Ovary (tissue), 9 donors: ENCODE results near the gene CCDC188. TPM values are rescaled to one million over a fixed set of nuclear protein-coding genes. Genes with fewer than 3 reads are reported as not detected.

Experiments
- DNase-seq, 5 donors: peaks; one replicate each; pipeline ENCODE4 v3.0.0-alpha.2; 2019 to 2020
- H3K27ac ChIP-seq, 2 donors: fragments of 200-600 bp; one replicate each; pipeline versions ENCODE4 v1.5.1 to v1.8.0; 2019 to 2022
- H3K27me3 ChIP-seq: fragments of 200-600 bp; one replicate; pipeline ENCODE4 v1.8.0; 2022
- H3K36me3 ChIP-seq: fragments of 200-600 bp; sonication (generic); one replicate; pipeline ENCODE4 v1.5.1; 2019
- H3K4me1 ChIP-seq: one replicate; pipeline ENCODE4 v1.8.1; 2013; ENCODE audit warnings: mild to moderate bottlenecking, moderate library complexity; ENCODE audit not compliant: insufficient read depth
- H3K4me3 ChIP-seq: fragments of 200-600 bp; sonication (generic); one replicate; pipeline ENCODE4 v1.5.1; 2017
- H3K9me3 ChIP-seq, 2 donors: fragments of 200-600 bp in 1 of 2; sonication (generic) in 1 of 2; one replicate each; pipeline versions ENCODE4 v1.5.1 to v1.8.1; 2013 to 2019; ENCODE audit warnings: mild to moderate bottlenecking in 1 of 2, moderate library complexity in 1 of 2
- CTCF ChIP-seq, 3 donors: fragments of 450-650 bp in 2 of 3; fragments of 200-600 bp in 1 of 3; IDR thresholded peaks; one replicate each; pipeline versions ENCODE4 v1.5.1 to v1.8.0; 2016 to 2022; ENCODE audit warnings: antibody characterized with exemption in 3 of 3, mild to moderate bottlenecking in 1 of 3
- EP300 ChIP-seq: sonication (generic); formaldehyde crosslinking; IDR thresholded peaks from one replicate; pipeline ENCODE4 v1.6.1; 2017; ENCODE audit warnings: antibody characterized with exemption
- POLR2A ChIP-seq: fragments of 450-650 bp; IDR thresholded peaks from one replicate; pipeline ENCODE4 v1.6.1; 2017; ENCODE audit warnings: antibody characterized with exemption, mild to moderate bottlenecking, moderate library complexity
- WGBS, 3 donors: extraction: QIAGEN DNeasy Blood & Tissue Kit in 1 of 3; methylation state at CpG; one replicate each; pipeline versions ENCODE4 v1.1.5 to v1.1.7; 2013 to 2017; 5-methylcytosine and 5-hydroxymethylcytosine counted together
- intact Hi-C, 4 donors: fragments of 100-400 bp; cut with DNase I; formaldehyde crosslinking; loops; one replicate each; pipeline versions ENCODE4 v1.11.0 to v1.15.1; 2022 to 2023
- polyA plus RNA-seq, 2 donors: library from polyadenylated mRNA; stranded (reverse); fragments of 200-250 nt in 1 of 2; fragments of 350-450 nt in 1 of 2; fragmentation: Illumina TruSeq in 1 of 2; extraction: RNeasy Lipid Tissue Mini Kit (QIAGEN cat#74804) in 1 of 2; gene quantifications; one replicate each; pipeline ENCODE4 v1.2.3, GENCODE V29; 2013 to 2014
- total RNA-seq, 7 donors: library from RNA; depleted of rRNA in 2 of 7; stranded (reverse); fragments of >200 nt in 2 of 7; fragmentation: NEBNext Ultra II Directional in 3 of 7; extraction: Animal tissue kit (Norgen Biotek cat#: 25700) in 3 of 7; gene quantifications; one replicate each; pipeline versions ENCODE4 v1.1.0 to v1.2.4, GENCODE V29; 2016 to 2023
- donor health status: DM: no; HTN: no; CAD: no; lungs with moderate emphysema.
- donor health status: DM: no; HTN: no; CAD: no.
- donor health status: Bipolar disorder and iron deficiency.
- donor health status: DM: yes; HTN: yes; CAD: no.
- donor health status: DM: no; HTN: no; CAD: no.
- donor health status: DM: yes; HTN: yes; CAD: no.

The CCDC188 gene
- total and polyA plus RNA-seq, 9 donors, result 0.27 to 1.1 (median 0.42) TPM; not detected in 1

GRCh38 chr22:20132686-20133246 lies 18.1 kb downstream of the CCDC188 start:
- Histone ChIP-seq H3K9me3 (no peaks in the 10 kb centered on the region), H3K4me1 (peaks cover 15% of the 10 kb centered on the region), H3K4me3 (peak overlapping the region; percentile 99), H3K27me3 (no peaks in the 10 kb centered on the region), H3K27ac (peak overlapping the region in 1 of 2 donors; percentile 58), H3K36me3 (no peaks in the 10 kb centered on the region)
- WGBS, 3 donors, result 43 to 49% (median 45%) methylated on average over 16 of the region's 16 CpGs
- TF ChIP-seq CTCF (IDR thresholded peaks at IDR 0.05) (no peak), EP300 (no peak), POLR2A (no peak)
- DNase-seq, result no peak
- intact Hi-C loops, result loop anchor here in 1 of 4 donors (10.0 kb wide), 1 partner anchor 62 kb away; no protein-coding TSS in a partner anchor

DNA sequence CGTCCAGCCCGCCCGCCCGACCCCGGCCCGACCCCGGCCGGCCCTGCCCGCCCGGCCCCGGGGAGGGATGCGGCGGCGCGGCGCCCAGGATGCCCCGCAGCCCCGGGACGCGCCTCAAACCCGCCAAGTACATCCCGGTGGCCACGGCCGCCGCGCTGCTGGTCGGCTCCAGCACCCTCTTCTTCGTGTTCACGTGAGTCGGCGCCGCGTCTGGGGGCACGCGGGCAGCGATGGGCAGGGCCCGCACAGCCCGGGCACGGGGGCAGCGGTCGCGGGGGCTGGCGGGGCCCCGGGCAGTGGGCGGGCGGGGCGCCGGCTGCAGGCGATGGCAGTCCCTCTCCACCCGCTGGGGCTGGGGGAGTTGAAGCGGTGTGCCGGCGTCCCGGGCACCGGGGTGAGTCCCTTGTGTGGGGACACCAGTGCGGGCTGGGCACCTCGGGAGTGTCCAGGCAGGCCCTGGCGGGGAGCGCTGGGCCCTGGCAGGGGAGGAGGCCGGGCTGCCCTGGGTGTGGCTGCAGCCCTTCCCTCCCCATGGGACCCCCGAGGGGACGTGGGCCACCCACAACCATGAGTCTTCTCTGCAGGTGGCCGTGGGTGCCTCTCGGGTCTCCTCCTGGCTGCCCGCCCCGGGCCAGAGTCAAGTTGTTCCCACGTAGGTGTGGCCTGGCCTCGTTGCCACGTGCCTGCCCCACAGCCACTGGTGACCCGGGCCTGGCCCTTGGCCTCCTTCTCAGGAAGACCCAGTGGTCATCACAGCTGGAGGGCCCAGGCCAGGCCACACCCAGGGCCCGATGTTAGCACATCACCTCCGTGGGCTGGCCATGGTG lies 18.8 kb downstream of the CCDC188 start:
- peak overlapping the region; percentile 11 to 58 for H3K27ac ChIP-seq
- H3K36me3 ChIP-seq, result no peaks in the 10 kb centered on the region
- peaks cover 11% of the 10 kb centered on the region for H3K4me1 ChIP-seq
- 0% methylated on average over 9 to 72 of the region's 72 CpGs for WGBS, 3 donors
- H3K4me3 ChIP-seq, result peak overlapping the region; percentile 99
- TF ChIP-seq POLR2A (no peak), CTCF (IDR thresholded peaks at IDR 0.05) (no peak)
- H3K9me3 ChIP-seq, result no peaks in the 10 kb centered on the region
- intact Hi-C loops, result loop anchor here in 1 of 4 donors (10.0 kb wide), 1 partner anchor 63 kb away; no protein-coding TSS in a partner anchor
- H3K27me3 ChIP-seq, result no peaks in the 10 kb centered on the region
- peak in 4 of 5 donors; percentile 50 to 71 (median 62) for DNase-seq

DNA sequence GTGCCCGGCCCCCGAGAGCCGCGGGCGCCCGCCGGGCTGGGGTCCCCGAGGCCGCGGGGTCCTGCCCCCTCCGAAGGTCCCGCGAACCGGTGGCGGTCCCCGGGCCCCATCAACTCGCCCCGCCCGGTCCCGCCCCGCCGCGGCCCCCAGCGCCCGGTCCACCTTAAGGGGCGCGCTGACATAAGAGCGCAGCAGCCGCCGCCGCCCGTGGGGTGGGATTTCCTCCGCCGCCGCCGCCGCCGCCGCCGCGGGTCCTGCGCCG lies 19.3 kb downstream of the CCDC188 start, which contains the start of gene ZDHHC8:
ZDHHC8 (plus strand) TSS at position 208 of the 262 bp plus-strand sequence. CDS start 144 bp downstream, outside the sequence.
- intact Hi-C loops, result loop anchor here in 1 of 4 donors (10.0 kb wide), 1 partner anchor 63 kb away; no protein-coding TSS in a partner anchor
- H3K36me3 ChIP-seq, result no peaks in the 10 kb centered on the region
- peak within 1 kb of the TSS; percentile 99 for H3K4me3 ChIP-seq
- H3K4me1 ChIP-seq, result peaks cover 7% of the 10 kb centered on the region
- peak within 1 kb of the TSS; percentile 85 to 94 for H3K27ac ChIP-seq
- DNase-seq, result peak in 2 of 5 donors; percentile 47 to 62
- no peaks in the 10 kb centered on the region for H3K9me3 ChIP-seq
- 0 to 1% (median 0%) methylated on average over 2 to 43 of the region's 43 CpGs for WGBS, 3 donors
- no peaks in the 10 kb centered on the region for H3K27me3 ChIP-seq
- TF ChIP-seq POLR2A, result no peak
- TF ChIP-seq CTCF (IDR thresholded peaks at IDR 0.05), result no peak
- TF ChIP-seq EP300, result no peak

DNA sequence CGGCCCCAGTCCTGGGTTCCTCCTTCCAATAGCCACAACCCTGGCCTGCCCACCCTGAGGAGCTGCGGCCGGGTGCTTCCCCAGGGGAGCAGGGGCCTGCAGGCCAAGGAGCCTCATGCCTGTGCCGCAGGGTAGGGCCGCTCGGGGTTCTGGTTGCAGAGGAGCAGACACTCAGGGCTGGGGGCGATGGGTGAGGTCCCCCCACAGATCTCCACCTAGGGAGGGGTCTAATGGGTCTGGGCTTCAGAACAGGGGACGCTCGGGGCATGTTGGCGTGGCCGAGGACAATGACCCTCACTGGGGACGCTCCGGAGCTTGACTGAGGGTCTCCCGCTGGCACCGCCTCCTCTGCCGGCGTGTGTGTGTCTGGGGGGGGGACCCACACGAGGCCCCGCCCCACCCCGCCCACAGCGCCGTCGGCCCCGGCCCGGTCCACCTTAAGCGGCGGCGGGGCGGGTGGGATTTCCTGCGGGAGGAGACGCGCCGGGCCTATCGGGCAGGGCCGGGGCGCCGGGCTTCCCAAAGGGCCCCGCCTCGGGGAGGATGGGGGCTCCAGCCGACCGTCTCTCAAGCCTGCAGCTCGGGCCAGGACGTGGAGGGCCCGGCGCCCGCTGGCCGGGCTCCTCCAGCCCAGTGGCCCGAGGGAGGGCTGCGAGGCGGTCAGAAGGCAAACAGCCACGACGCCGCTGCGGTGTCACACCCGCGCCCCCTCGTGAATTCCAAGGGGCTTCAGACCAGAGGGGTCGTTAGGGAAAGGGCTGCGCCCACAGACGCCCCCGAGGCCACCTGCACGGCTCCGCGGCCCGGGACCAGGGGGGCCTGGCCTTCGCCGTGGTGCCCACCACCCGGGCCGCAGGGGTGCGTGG lies 19.9 kb downstream of the CCDC188 start:
- intact Hi-C loops, result loop anchor here in 1 of 4 donors (10.0 kb wide), 1 partner anchor 64 kb away; no protein-coding TSS in a partner anchor
- no peaks in the 10 kb centered on the region for H3K36me3 ChIP-seq
- peaks cover 7% of the 10 kb centered on the region for H3K4me1 ChIP-seq
- H3K27me3 ChIP-seq, result no peaks in the 10 kb centered on the region
- 2 to 7% (median 2%) methylated on average over 28 to 70 of the region's 70 CpGs for WGBS, 3 donors
- TF ChIP-seq CTCF (IDR thresholded peaks at IDR 0.05), result no peak
- no peak for TF ChIP-seq POLR2A
- no peak for TF ChIP-seq EP300
- no peaks in the 10 kb centered on the region for H3K9me3 ChIP-seq
- DNase-seq, result peak; percentile 82 to 90 (median 84)
- H3K27ac ChIP-seq, result peak overlapping the region; percentile 85 to 94
- H3K4me3 ChIP-seq, result peak overlapping the region; percentile 99
